Neutrophil (primary cell): ENCODE results near the gene C11orf24.

Experiments
- H3K27ac ChIP-seq: fragments of 200-600 bp; sonication (generic); 2 replicates; pipeline ENCODE4 v1.5.1; 2016; ENCODE audit warnings: mild to moderate bottlenecking, moderate library complexity
- H3K27me3 ChIP-seq: fragments of 200-600 bp; sonication (generic); 2 replicates; pipeline ENCODE4 v1.6.0; 2016; ENCODE audit warnings: mild to moderate bottlenecking
- H3K36me3 ChIP-seq: fragments of 200-600 bp; sonication (generic); 2 replicates; pipeline ENCODE4 v1.5.1; 2017
- H3K4me1 ChIP-seq, 2 experiments: fragments of 200-600 bp in 1 of 2; sonication (generic) in 1 of 2; 1 replicate in 1 of 2; 2 replicates in 1 of 2; pipeline versions ENCODE4 v1.5.1 to v1.6.1; 2013 to 2016; ENCODE audit warnings: low read depth in 1 of 2, low read length in 1 of 2, mild to moderate bottlenecking in 1 of 2, moderate library complexity in 1 of 2; ENCODE audit not compliant: control insufficient read depth in 1 of 2, insufficient read depth in 1 of 2
- H3K4me3 ChIP-seq, 2 experiments: fragments of 200-600 bp in 1 of 2; sonication (generic) in 1 of 2; 1 replicate in 1 of 2; 2 replicates in 1 of 2; pipeline ENCODE4 v1.5.1; 2013 to 2016; ENCODE audit warnings: low read depth in 1 of 2, low read length in 1 of 2, mild to moderate bottlenecking in 1 of 2, moderate library complexity in 1 of 2
- H3K9me3 ChIP-seq: fragments of 200-600 bp; sonication (generic); 2 replicates; pipeline ENCODE4 v1.5.1; 2016
- TF ChIP-seq, protein P1 (sequence below): fragments of 200-600 bp; sonication (generic); IDR thresholded peaks from 2 replicates; pipeline ENCODE4 v1.5.1; 2016; ENCODE audit warnings: antibody characterized with exemption

The C11orf24 gene

GRCh38 chr11:68282141-68282860, 10.5 kb upstream of the C11orf24 start:
- Histone ChIP-seq H3K27ac (no peak overlapping the region), H3K9me3 (no peaks in the 10 kb centered on the region), H3K27me3 (no peaks in the 10 kb centered on the region), H3K36me3 (no peaks in the 10 kb centered on the region), H3K4me3 (peak overlapping the region; percentile 26 to 33), H3K4me1 (peaks cover 11 to 14% of the 10 kb centered on the region in 2 experiments)
- TF ChIP-seq, protein P1, sequence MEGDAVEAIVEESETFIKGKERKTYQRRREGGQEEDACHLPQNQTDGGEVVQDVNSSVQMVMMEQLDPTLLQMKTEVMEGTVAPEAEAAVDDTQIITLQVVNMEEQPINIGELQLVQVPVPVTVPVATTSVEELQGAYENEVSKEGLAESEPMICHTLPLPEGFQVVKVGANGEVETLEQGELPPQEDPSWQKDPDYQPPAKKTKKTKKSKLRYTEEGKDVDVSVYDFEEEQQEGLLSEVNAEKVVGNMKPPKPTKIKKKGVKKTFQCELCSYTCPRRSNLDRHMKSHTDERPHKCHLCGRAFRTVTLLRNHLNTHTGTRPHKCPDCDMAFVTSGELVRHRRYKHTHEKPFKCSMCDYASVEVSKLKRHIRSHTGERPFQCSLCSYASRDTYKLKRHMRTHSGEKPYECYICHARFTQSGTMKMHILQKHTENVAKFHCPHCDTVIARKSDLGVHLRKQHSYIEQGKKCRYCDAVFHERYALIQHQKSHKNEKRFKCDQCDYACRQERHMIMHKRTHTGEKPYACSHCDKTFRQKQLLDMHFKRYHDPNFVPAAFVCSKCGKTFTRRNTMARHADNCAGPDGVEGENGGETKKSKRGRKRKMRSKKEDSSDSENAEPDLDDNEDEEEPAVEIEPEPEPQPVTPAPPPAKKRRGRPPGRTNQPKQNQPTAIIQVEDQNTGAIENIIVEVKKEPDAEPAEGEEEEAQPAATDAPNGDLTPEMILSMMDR = no peak

GRCh38 chr11:68279676-68280075, 7.9 kb upstream of the C11orf24 start:
- H3K27me3 ChIP-seq = no peaks in the 10 kb centered on the region
- no peaks in the 10 kb centered on the region for H3K9me3 ChIP-seq
- no peaks in the 10 kb centered on the region for H3K36me3 ChIP-seq
- TF ChIP-seq, protein P1 = no peak
- no peak overlapping the region for H3K4me3 ChIP-seq
- H3K4me1 ChIP-seq = peaks cover 11 to 14% of the 10 kb centered on the region in 2 experiments
- H3K27ac ChIP-seq = no peak overlapping the region

GRCh38 chr11:68276861-68277260, 5.1 kb upstream of the C11orf24 start:
- no peak overlapping the region for H3K27ac ChIP-seq
- H3K4me1 ChIP-seq = peaks cover 9 to 12% of the 10 kb centered on the region in 2 experiments
- H3K4me3 ChIP-seq = no peak overlapping the region
- no peaks in the 10 kb centered on the region for H3K27me3 ChIP-seq
- H3K9me3 ChIP-seq = no peaks in the 10 kb centered on the region
- TF ChIP-seq, protein P1 = no peak
- no peaks in the 10 kb centered on the region for H3K36me3 ChIP-seq

DNA sequence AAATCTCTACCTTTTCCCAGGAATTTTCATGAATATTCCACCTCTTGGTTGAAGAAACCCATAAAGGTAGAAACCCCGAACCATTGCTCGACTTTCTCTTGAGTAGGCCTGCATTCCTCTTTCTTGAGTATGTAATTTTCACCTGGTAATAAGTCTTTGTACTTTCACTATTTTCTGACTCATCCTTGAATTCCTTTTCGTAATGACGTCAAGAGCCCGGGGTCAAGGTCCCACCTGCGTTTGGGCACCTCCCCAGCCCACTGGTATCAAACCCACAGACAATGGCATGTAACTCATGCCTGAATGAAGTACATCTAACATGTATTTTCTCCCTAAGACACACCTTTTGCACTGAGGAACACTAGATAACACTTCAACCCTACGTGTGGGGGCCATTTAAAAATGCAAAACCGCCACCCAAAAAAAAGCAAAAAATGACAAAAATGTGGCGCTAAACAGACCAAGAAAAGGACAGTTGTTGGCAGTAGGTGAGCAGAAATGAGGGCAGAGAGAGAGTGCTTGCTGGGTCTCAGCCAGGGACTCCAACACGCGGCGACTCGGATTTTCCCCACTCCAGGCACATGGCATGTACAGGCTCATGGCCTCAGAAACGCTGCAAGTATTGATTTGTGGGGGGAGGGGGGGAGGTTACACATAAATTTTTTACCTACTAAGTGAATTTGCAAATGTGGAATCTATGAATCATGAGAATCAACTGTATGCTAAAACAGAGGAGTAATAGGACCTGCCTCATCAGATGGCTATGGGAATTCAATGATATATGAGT, 4.1 kb upstream of the C11orf24 start:
- Histone ChIP-seq H3K4me1 (peaks cover 15 to 19% of the 10 kb centered on the region in 2 experiments), H3K27ac (no peak overlapping the region), H3K4me3 (no peak overlapping the region), H3K9me3 (no peaks in the 10 kb centered on the region), H3K27me3 (no peaks in the 10 kb centered on the region), H3K36me3 (no peaks in the 10 kb centered on the region)
- TF ChIP-seq, protein P1 = no peak

- TF ChIP-seq, protein P1 = no peak
- H3K36me3 ChIP-seq = no peaks in the 10 kb centered on the region
- no peaks in the 10 kb centered on the region for H3K9me3 ChIP-seq
- peaks cover 15 to 21% of the 10 kb centered on the region in 2 experiments for H3K4me1 ChIP-seq
- H3K4me3 ChIP-seq = no peak overlapping the region
- H3K27ac ChIP-seq = no peak overlapping the region
- H3K27me3 ChIP-seq = no peaks in the 10 kb centered on the region
Observed at GRCh38 chr11:68274306-68274705, 2.5 kb upstream of the C11orf24 start.
